HCT116 (cell line): ENCODE data around the gene CDCA4. TPM values are rescaled to one million over a fixed set of nuclear protein-coding genes. Genes with fewer than 3 reads are reported as not detected.

ENCODE experiments used
- ATAC-seq: fragments of 200-7000 bp; cut with Tn5 transposase; 2 replicates; pipeline ENCODE4 v1.9.1; 2020; ENCODE audit warnings: mild to moderate bottlenecking, moderate library complexity
- BruUV-seq: library from RNA; stranded (reverse); fragments of 400-500 nt; replicated peaks from 2 replicates; lab custom pipeline; 2021; lab: Mats Ljungman, UMichigan
- CTCF ChIA-PET: fragments of 300-600 bp; sonication (Branson Sonifier 250); formaldehyde crosslinking; loops from one replicate; lab custom pipeline; 2021; ENCODE audit warnings: antibody characterized with exemption; lab: Charles Lee
- POLR2A ChIA-PET: fragments of 300-600, 350-600 bp; sonication (Branson Sonifier 250); formaldehyde crosslinking; loops from one replicate; lab custom pipeline; 2021; ENCODE audit warnings: antibody characterized with exemption; lab: Charles Lee
- RAD21 ChIA-PET, 2 experiments: fragments of 300-600 bp; sonication (Branson Sonifier 250); formaldehyde crosslinking; loops; one replicate each; lab custom pipeline; 2023; ENCODE audit warnings: low total read pairs in 2 of 2; ENCODE audit not compliant: uncharacterized antibody in 2 of 2, unreplicated experiment in 2 of 2, low non-redundant PET in 1 of 2; lab: Charles Lee
- DNase-seq: peaks from one replicate; pipeline ENCODE4 v3.0.0-alpha.2; 2010; ENCODE audit warnings: low read depth, low spot score
- H2AFZ ChIP-seq: fragments of 200-600 bp; shearing (Covaris generic), sonication (generic); 2 replicates; pipeline ENCODE4 v1.6.1; 2017; ENCODE audit warnings: low read depth, mixed run types, mixed read lengths, antibody characterized with exemption, low read length; ENCODE audit not compliant: poor library complexity, severe bottlenecking
- H3K27ac ChIP-seq: 2 replicates; pipeline ENCODE4 v1.5.1; 2012; ENCODE audit warnings: low read depth, low read length
- H3K27me3 ChIP-seq: fragments of 200-600 bp; sonication (generic); 2 replicates; pipeline ENCODE4 v1.6.1; 2016; ENCODE audit warnings: mixed run types, low read length, mixed read lengths; ENCODE audit not compliant: insufficient read depth
- H3K36me3 ChIP-seq, 2 experiments: fragments of 200-500 bp in 1 of 2; fragments of 200-600 bp in 1 of 2; sonication (Bioruptor generic) in 1 of 2; sonication (generic) in 1 of 2; 2 replicates each; pipeline versions ENCODE4 v1.5.1 to v1.6.1; 2014 to 2016; ENCODE audit warnings: low read length in 2 of 2, inconsistent platforms in 1 of 2, mixed read lengths in 1 of 2, mixed run types in 1 of 2; ENCODE audit not compliant: insufficient read depth in 2 of 2, control insufficient read depth in 1 of 2
- H3K4me1 ChIP-seq, 2 experiments: fragments of 200-600 bp in 1 of 2; sonication (generic) in 1 of 2; 2 replicates each; pipeline versions ENCODE4 v1.5.1 to v1.6.1; 2012 to 2017; ENCODE audit warnings: low read length in 2 of 2, inconsistent platforms in 1 of 2, mild to moderate bottlenecking in 1 of 2, mixed read lengths in 1 of 2, mixed run types in 1 of 2, moderate library complexity in 1 of 2; ENCODE audit not compliant: insufficient read depth in 2 of 2, control insufficient read depth in 1 of 2
- H3K4me2 ChIP-seq: fragments of 200-600 bp; sonication (generic); 2 replicates; pipeline ENCODE4 v1.6.1; 2017; ENCODE audit warnings: mixed run types, low read length, mixed read lengths
- H3K4me3 ChIP-seq, 2 experiments: fragments of 200-600 bp in 1 of 2; sonication (generic) in 1 of 2; replicated peaks in 1 of 2; 2 replicates each; pipeline ENCODE4 v1.5.1; 2011 to 2016; ENCODE audit warnings: low read length in 2 of 2, control low read depth in 1 of 2, low read depth in 1 of 2, mild to moderate bottlenecking in 1 of 2, mixed read lengths in 1 of 2, mixed run types in 1 of 2
- H3K79me2 ChIP-seq: fragments of 200-600 bp; sonication (generic); 2 replicates; pipeline ENCODE4 v1.6.1; 2017; ENCODE audit warnings: mild to moderate bottlenecking, mixed run types, low read length, moderate library complexity, mixed read lengths; ENCODE audit not compliant: insufficient read depth
- H3K9ac ChIP-seq: fragments of 200-600 bp; sonication (generic); 2 replicates; pipeline ENCODE4 v1.6.1; 2016; ENCODE audit warnings: low read length, mixed read lengths
- H3K9me2 ChIP-seq: fragments of 200-600 bp; sonication (generic), shearing (Covaris generic); 2 replicates; pipeline ENCODE4 v1.6.1; 2017; ENCODE audit warnings: mixed run types, mild to moderate bottlenecking, moderate library complexity; ENCODE audit not compliant: insufficient read depth
- H3K9me3 ChIP-seq, 2 experiments: fragments of 200-500 bp in 1 of 2; fragments of 200-600 bp in 1 of 2; sonication (Bioruptor generic) in 1 of 2; sonication (generic) in 1 of 2; 2 replicates each; pipeline ENCODE4 v1.6.1; 2014 to 2017; ENCODE audit warnings: low read length in 2 of 2, mixed read lengths in 2 of 2, inconsistent platforms in 1 of 2, low read depth in 1 of 2, mild to moderate bottlenecking in 1 of 2, mixed run types in 1 of 2, moderate library complexity in 1 of 2; ENCODE audit not compliant: control insufficient read depth in 1 of 2, insufficient read depth in 1 of 2
- H4K20me1 ChIP-seq: fragments of 200-600 bp; sonication (generic), shearing (Covaris generic); 2 replicates; pipeline ENCODE4 v1.6.1; 2017; ENCODE audit warnings: mixed run types, mild to moderate bottlenecking, moderate library complexity; ENCODE audit not compliant: insufficient read depth
- CTCF ChIP-seq, 3 experiments: fragments of 200-600 bp in 1 of 3; sonication (generic) in 1 of 3; IDR thresholded peaks in 2 of 3; conservative IDR thresholded peaks in 1 of 3; 2 replicates each; pipeline ENCODE4 v1.5.1; 2012 to 2017; ENCODE audit warnings: low read depth in 2 of 3, low read length in 2 of 3, antibody characterized with exemption in 1 of 3, borderline replicate concordance in 1 of 3, control low read depth in 1 of 3, mild to moderate bottlenecking in 1 of 3, mixed read lengths in 1 of 3, mixed run types in 1 of 3, moderate library complexity in 1 of 3; ENCODE audit not compliant: insufficient read depth in 1 of 3
- JUND ChIP-seq: IDR thresholded peaks from 2 replicates; pipeline ENCODE4 v1.6.1; 2012
- POLR2A ChIP-seq: IDR thresholded peaks from 2 replicates; pipeline ENCODE4 v1.7.0; 2011; ENCODE audit warnings: borderline replicate concordance; ENCODE audit not compliant: insufficient read depth, insufficient read length; ENCODE audit errors: extremely low read depth
- SIN3A ChIP-seq: IDR thresholded peaks from 2 replicates; pipeline ENCODE4 v1.6.1; 2012; ENCODE audit warnings: low read depth
- ZBTB33 ChIP-seq: IDR thresholded peaks from 2 replicates; pipeline ENCODE4 v1.6.1; 2011; ENCODE audit warnings: mild to moderate bottlenecking, low read length, moderate library complexity; ENCODE audit not compliant: insufficient replicate concordance; ENCODE audit errors: extremely low read depth
- ZFX ChIP-seq: fragments of 450-650 bp; IDR thresholded peaks from 2 replicates; pipeline ENCODE4 v1.6.1; 2017
- intact Hi-C: fragments of 100-400 bp; cut with micrococcal nuclease; formaldehyde crosslinking; loops from 2 replicates; pipeline ENCODE4 v1.10.0; 2022
- total RNA-seq: library from RNA; stranded (reverse); gene quantifications from one replicate; pipeline ENCODE4 v1.2.1, GENCODE V29; 2021; ENCODE audit not compliant: unreplicated experiment

Gene CDCA4
- total RNA-seq, 1 experiment from 2014 or later: 62.4 TPM

- CTCF ChIA-PET: no interaction called here
- POLR2A ChIA-PET: no interaction called here
- H3K9me3 ChIP-seq: no peaks in the 10 kb centered on the region
- BruUV-seq: no TSS peak
- H3K79me2 ChIP-seq: no peaks in the 10 kb centered on the region
- TF ChIP-seq JUND (no peak), SIN3A (no peak), CTCF (IDR thresholded peaks at IDR 0.05 in 2 of 3, conservative IDR thresholded peaks at IDR 0.05 in 1 of 3; ENCODE audit: borderline replicate concordance in 1 of 3, insufficient read depth in 1 of 3, low read depth in 2 of 3, low read length in 2 of 3) (no peak), ZFX (no peak), ZBTB33 (no peak), POLR2A (no peak)
- TF ChIP-seq, all 23 proteins: peak for 0
- Histone ChIP-seq H3K36me3 (no peaks in the 10 kb centered on the region), H3K4me2 (no peak overlapping the region), H3K4me3 (no peak overlapping the region), H3K4me1 (peaks cover 0 to 9% of the 10 kb centered on the region in 2 experiments; a peak in 2 of 4 replicates), H3K27ac (no peak overlapping the region), H2AFZ (no peak overlapping the region), H3K9ac (no peak overlapping the region), H4K20me1 (no peaks in the 10 kb centered on the region), H3K27me3 (no peaks in the 10 kb centered on the region), H3K9me2 (no peaks in the 10 kb centered on the region)
- no peak for DNase-seq
- ATAC-seq: no peak
- RAD21 ChIA-PET: no interaction called here
- intact Hi-C loops: no loop called here
Observed at GRCh38 chr14:105059925-105060565, 39.2 kb upstream of the CDCA4 start.
